HEK293 (cell line): Measurements from ENCODE around the gene TMSB4X.

Source experiments
- CTCF ChIA-PET: fragments of 350-600 bp; formaldehyde crosslinking; extraction: SDS; loops from one replicate; lab custom pipeline; 2021; ENCODE audit warnings: antibody characterized with exemption; lab: Yijun Ruan, JAX
- POLR2A ChIA-PET: fragments of 300-600 bp; formaldehyde crosslinking; extraction: SDS; loops from one replicate; lab custom pipeline; 2020; ENCODE audit warnings: antibody characterized with exemption, inconsistent platforms; lab: Yijun Ruan, JAX
- H3K27ac ChIP-seq: fragments of 200-500 bp; sonication (Bioruptor generic); 2 replicates; pipeline ENCODE4 v1.5.1; 2014; ENCODE audit warnings: low read depth, low read length, control low read depth, inconsistent platforms; ENCODE audit errors: extremely low read depth
- H3K36me3 ChIP-seq, 2 experiments: fragments of 200-500 bp in 1 of 2; sonication (Bioruptor generic) in 1 of 2; 1 replicate in 1 of 2; 2 replicates in 1 of 2; pipeline ENCODE4 v1.5.1; 2014 to 2017; ENCODE audit warnings: inconsistent platforms in 2 of 2, low read length in 2 of 2; ENCODE audit not compliant: control insufficient read depth in 2 of 2, insufficient read depth in 1 of 2
- H3K4me1 ChIP-seq: fragments of 200-500 bp; sonication (Bioruptor generic); 2 replicates; pipeline ENCODE4 v1.5.1; 2014; ENCODE audit warnings: mild to moderate bottlenecking, low read length, inconsistent platforms; ENCODE audit not compliant: control insufficient read depth, insufficient read depth
- H3K4me3 ChIP-seq: 2 replicates; pipeline ENCODE4 v1.5.1; 2011; ENCODE audit warnings: low read depth, mild to moderate bottlenecking, control low read depth, low read length, moderate library complexity
- H3K9me3 ChIP-seq: fragments of 200-500 bp; sonication (Bioruptor generic); 2 replicates; pipeline ENCODE4 v1.5.1; 2014; ENCODE audit warnings: low read depth, low read length, inconsistent platforms; ENCODE audit not compliant: control insufficient read depth, insufficient read depth
- FEZF1 ChIP-seq: fragments of 450-650 bp; formaldehyde crosslinking; IDR thresholded peaks from 2 replicates; pipeline ENCODE4 v1.5.1; 2016; ENCODE audit warnings: missing biosample characterization, missing genetic modification characterization
- GLIS2 ChIP-seq: fragments of 450-650 bp; formaldehyde crosslinking; IDR thresholded peaks from 2 replicates; pipeline ENCODE4 v1.5.1; 2016; ENCODE audit warnings: missing biosample characterization, missing genetic modification characterization
- HOXD13 ChIP-seq: sonication (generic); formaldehyde crosslinking; IDR thresholded peaks from 2 replicates; pipeline ENCODE4 v1.8.0; 2022; ENCODE audit warnings: missing genetic modification reagents, borderline replicate concordance
- KLF16 ChIP-seq: fragments of 450-650 bp; formaldehyde crosslinking; IDR thresholded peaks from 2 replicates; pipeline ENCODE4 v1.5.1; 2017; ENCODE audit warnings: missing biosample characterization, missing genetic modification characterization
- MEIS1 ChIP-seq: sonication (generic); formaldehyde crosslinking; IDR thresholded peaks from 2 replicates; pipeline ENCODE4 v1.8.1; 2022; ENCODE audit warnings: missing genetic modification reagents, mild to moderate bottlenecking, borderline replicate concordance
- MZF1 ChIP-seq: fragments of 450-650 bp; formaldehyde crosslinking; IDR thresholded peaks from 2 replicates; pipeline ENCODE4 v1.5.1; 2017; ENCODE audit warnings: missing biosample characterization, missing genetic modification characterization, borderline replicate concordance
- YY1 ChIP-seq: fragments of 450-650 bp; formaldehyde crosslinking; IDR thresholded peaks from 2 replicates; pipeline ENCODE4 v1.5.1; 2018; ENCODE audit warnings: missing biosample characterization, missing genetic modification characterization
- ZBTB21 ChIP-seq: fragments of 450-650 bp; formaldehyde crosslinking; IDR thresholded peaks from 2 replicates; pipeline ENCODE4 v1.5.1; 2017; ENCODE audit warnings: missing biosample characterization, missing genetic modification characterization
- ZFHX2 ChIP-seq: fragments of 450-650 bp; formaldehyde crosslinking; conservative IDR thresholded peaks from 2 replicates; pipeline ENCODE4 v1.5.1; 2016; ENCODE audit warnings: missing biosample characterization, missing genetic modification characterization
- ZFP69B ChIP-seq: fragments of 450-650 bp; formaldehyde crosslinking; IDR thresholded peaks from 2 replicates; pipeline ENCODE4 v1.5.1; 2016; ENCODE audit warnings: missing biosample characterization, missing genetic modification characterization
- ZNF16 ChIP-seq: fragments of 450-650 bp; formaldehyde crosslinking; IDR thresholded peaks from 2 replicates; pipeline ENCODE4 v1.5.1; 2016; ENCODE audit warnings: low read depth, missing biosample characterization, missing genetic modification characterization
- ZNF174 ChIP-seq: fragments of 450-650 bp; formaldehyde crosslinking; IDR thresholded peaks from 2 replicates; pipeline ENCODE4 v1.5.0; 2017; ENCODE audit warnings: missing biosample characterization, mild to moderate bottlenecking, missing genetic modification characterization
- ZNF175 ChIP-seq: fragments of 450-650 bp; formaldehyde crosslinking; IDR thresholded peaks from 2 replicates; pipeline ENCODE4 v1.5.1; 2016; ENCODE audit warnings: missing biosample characterization, missing genetic modification characterization
- ZNF2 ChIP-seq: fragments of 450-650 bp; formaldehyde crosslinking; IDR thresholded peaks from 2 replicates; pipeline ENCODE4 v1.5.1; 2016; ENCODE audit warnings: missing biosample characterization, missing genetic modification characterization
- ZNF274 ChIP-seq, 2 experiments: fragments of 200-500 bp in 1 of 2; fragments of 450-650 bp in 1 of 2; sonication (Bioruptor generic) in 1 of 2; formaldehyde crosslinking in 1 of 2; IDR thresholded peaks; 2 replicates each; pipeline versions ENCODE4 v1.5.1 to v1.6.1; 2014 to 2016; ENCODE audit warnings: borderline replicate concordance in 1 of 2, inconsistent platforms in 1 of 2, low read length in 1 of 2, missing biosample characterization in 1 of 2, missing genetic modification characterization in 1 of 2
- ZNF350 ChIP-seq: fragments of 450-650 bp; formaldehyde crosslinking; IDR thresholded peaks from 2 replicates; pipeline ENCODE4 v1.5.0; 2017; ENCODE audit warnings: missing biosample characterization, mild to moderate bottlenecking, missing genetic modification characterization
- ZNF510 ChIP-seq: fragments of 450-650 bp; formaldehyde crosslinking; IDR thresholded peaks from 2 replicates; pipeline ENCODE4 v1.5.1; 2018; ENCODE audit warnings: mild to moderate bottlenecking, missing genetic modification characterization, missing biosample characterization; ENCODE audit not compliant: insufficient replicate concordance
- ZNF560 ChIP-seq: fragments of 450-650 bp; formaldehyde crosslinking; IDR thresholded peaks from 2 replicates; pipeline ENCODE4 v1.5.1; 2017; ENCODE audit warnings: missing biosample characterization, missing genetic modification characterization, borderline replicate concordance
- ZNF660 ChIP-seq: fragments of 450-650 bp; IDR thresholded peaks from 2 replicates; pipeline ENCODE4 v1.5.1; 2018; ENCODE audit warnings: missing biosample characterization, mild to moderate bottlenecking, missing genetic modification characterization
- ZNF701 ChIP-seq: fragments of 450-650 bp; formaldehyde crosslinking; IDR thresholded peaks from 2 replicates; pipeline ENCODE4 v1.5.1; 2016; ENCODE audit warnings: missing biosample characterization, missing genetic modification characterization
- ZNF837 ChIP-seq: fragments of 450-650 bp; formaldehyde crosslinking; IDR thresholded peaks from 2 replicates; pipeline ENCODE4 v1.5.1; 2016; ENCODE audit warnings: missing biosample characterization, missing genetic modification characterization
- TF ChIP-seq, protein P1 (sequence below): fragments of 450-650 bp; formaldehyde crosslinking; IDR thresholded peaks from 2 replicates; pipeline ENCODE4 v1.5.1; 2016; ENCODE audit warnings: missing biosample characterization, missing genetic modification characterization
- TF ChIP-seq, protein P2 (sequence below): fragments of 450-650 bp; formaldehyde crosslinking; IDR thresholded peaks from 2 replicates; pipeline ENCODE4 v1.5.1; 2016; ENCODE audit warnings: missing biosample characterization, missing genetic modification characterization
- TF ChIP-seq, protein P3 (sequence below): fragments of 450-650 bp; IDR thresholded peaks from 2 replicates; pipeline ENCODE4 v1.5.1; 2018; ENCODE audit warnings: missing biosample characterization, missing genetic modification characterization
- TF ChIP-seq, protein P4 (sequence below): fragments of 450-650 bp; formaldehyde crosslinking; IDR thresholded peaks from 2 replicates; pipeline ENCODE4 v1.5.1; 2016; ENCODE audit warnings: missing biosample characterization, missing genetic modification characterization
- TF ChIP-seq, protein P5 (sequence below): fragments of 450-650 bp; formaldehyde crosslinking; conservative IDR thresholded peaks from 2 replicates; pipeline ENCODE4 v1.5.1; 2016; ENCODE audit warnings: low read depth, missing biosample characterization, missing genetic modification characterization

TMSB4X gene

DNA sequence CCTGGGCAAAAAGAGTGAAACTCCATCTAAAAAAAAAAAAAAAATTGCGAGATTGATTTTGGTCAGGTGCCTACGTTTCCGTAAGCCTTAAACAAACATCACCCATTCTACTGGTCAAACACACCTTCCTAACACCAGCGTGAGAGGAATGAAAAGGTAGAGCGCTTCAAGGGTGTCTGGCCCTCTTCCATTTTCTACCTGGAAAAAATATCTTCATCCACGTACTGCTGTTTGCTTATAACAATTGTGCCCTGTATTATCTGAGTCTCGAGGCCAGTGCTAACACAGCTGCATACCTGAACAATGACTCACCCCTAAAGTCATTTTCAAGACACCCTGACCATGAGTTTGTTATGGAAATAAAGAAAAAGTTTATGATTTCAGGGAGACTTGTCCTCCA, 13.9 kb downstream of the TMSB4X start:
- Histone ChIP-seq H3K9me3 (no peaks in the 10 kb centered on the region), H3K27ac (no peak overlapping the region), H3K36me3 (no peaks in the 10 kb centered on the region)
- POLR2A ChIA-PET = interaction anchor here (1.1 kb wide), 1 partner anchor 14 kb away, joined by 3 read pairs; the partner anchor contains the start of gene TMSB4X
- TF ChIP-seq, protein P1, sequence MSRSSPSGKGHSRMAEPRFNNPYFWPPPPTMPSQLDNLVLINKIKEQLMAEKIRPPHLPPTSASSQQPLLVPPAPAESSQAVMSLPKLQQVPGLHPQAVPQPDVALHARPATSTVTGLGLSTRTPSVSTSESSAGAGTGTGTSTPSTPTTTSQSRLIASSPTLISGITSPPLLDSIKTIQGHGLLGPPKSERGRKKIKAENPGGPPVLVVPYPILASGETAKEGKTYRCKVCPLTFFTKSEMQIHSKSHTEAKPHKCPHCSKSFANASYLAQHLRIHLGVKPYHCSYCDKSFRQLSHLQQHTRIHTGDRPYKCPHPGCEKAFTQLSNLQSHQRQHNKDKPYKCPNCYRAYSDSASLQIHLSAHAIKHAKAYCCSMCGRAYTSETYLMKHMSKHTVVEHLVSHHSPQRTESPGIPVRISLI (tag by site-specific recombination) = no peak
- no peak for TF ChIP-seq ZNF560 (tag by site-specific recombination)
- no peak for TF ChIP-seq HOXD13 (CRISPR knock-in tag)
- TF ChIP-seq MEIS1 (CRISPR knock-in tag) = no peak
- TF ChIP-seq ZBTB21 = no peak
- no peak for TF ChIP-seq FEZF1
- no peak for TF ChIP-seq ZNF837 (tag by site-specific recombination)
- TF ChIP-seq, protein P2, sequence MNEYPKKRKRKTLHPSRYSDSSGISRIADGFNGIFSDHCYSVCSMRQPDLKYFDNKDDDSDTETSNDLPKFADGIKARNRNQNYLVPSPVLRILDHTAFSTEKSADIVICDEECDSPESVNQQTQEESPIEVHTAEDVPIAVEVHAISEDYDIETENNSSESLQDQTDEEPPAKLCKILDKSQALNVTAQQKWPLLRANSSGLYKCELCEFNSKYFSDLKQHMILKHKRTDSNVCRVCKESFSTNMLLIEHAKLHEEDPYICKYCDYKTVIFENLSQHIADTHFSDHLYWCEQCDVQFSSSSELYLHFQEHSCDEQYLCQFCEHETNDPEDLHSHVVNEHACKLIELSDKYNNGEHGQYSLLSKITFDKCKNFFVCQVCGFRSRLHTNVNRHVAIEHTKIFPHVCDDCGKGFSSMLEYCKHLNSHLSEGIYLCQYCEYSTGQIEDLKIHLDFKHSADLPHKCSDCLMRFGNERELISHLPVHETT (tag by site-specific recombination) = no peak
- no peak for TF ChIP-seq ZNF175
- TF ChIP-seq, protein P3, sequence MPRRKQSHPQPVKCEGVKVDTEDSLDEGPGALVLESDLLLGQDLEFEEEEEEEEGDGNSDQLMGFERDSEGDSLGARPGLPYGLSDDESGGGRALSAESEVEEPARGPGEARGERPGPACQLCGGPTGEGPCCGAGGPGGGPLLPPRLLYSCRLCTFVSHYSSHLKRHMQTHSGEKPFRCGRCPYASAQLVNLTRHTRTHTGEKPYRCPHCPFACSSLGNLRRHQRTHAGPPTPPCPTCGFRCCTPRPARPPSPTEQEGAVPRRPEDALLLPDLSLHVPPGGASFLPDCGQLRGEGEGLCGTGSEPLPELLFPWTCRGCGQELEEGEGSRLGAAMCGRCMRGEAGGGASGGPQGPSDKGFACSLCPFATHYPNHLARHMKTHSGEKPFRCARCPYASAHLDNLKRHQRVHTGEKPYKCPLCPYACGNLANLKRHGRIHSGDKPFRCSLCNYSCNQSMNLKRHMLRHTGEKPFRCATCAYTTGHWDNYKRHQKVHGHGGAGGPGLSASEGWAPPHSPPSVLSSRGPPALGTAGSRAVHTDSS (tag by site-specific recombination) = no peak
- TF ChIP-seq MZF1 (tag by site-specific recombination) = no peak
- no peak for TF ChIP-seq ZNF174 (tag by site-specific recombination)
- TF ChIP-seq ZNF510 (tag by site-specific recombination) = no peak
- no peak for TF ChIP-seq ZFHX2 (tag by site-specific recombination)
- TF ChIP-seq, protein P4, sequence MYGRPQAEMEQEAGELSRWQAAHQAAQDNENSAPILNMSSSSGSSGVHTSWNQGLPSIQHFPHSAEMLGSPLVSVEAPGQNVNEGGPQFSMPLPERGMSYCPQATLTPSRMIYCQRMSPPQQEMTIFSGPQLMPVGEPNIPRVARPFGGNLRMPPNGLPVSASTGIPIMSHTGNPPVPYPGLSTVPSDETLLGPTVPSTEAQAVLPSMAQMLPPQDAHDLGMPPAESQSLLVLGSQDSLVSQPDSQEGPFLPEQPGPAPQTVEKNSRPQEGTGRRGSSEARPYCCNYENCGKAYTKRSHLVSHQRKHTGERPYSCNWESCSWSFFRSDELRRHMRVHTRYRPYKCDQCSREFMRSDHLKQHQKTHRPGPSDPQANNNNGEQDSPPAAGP (tag by site-specific recombination) = no peak
- no peak for TF ChIP-seq GLIS2 (tag by site-specific recombination)
- TF ChIP-seq ZNF274 (IDR thresholded peaks at IDR 0.05; ENCODE audit: low read length) = no peak
- no peak for TF ChIP-seq ZNF274 (tag by site-specific recombination; IDR thresholded peaks at IDR 0.05; ENCODE audit: borderline replicate concordance)
- TF ChIP-seq ZNF701 (tag by site-specific recombination) = no peak
- TF ChIP-seq ZNF16 (tag by site-specific recombination) = no peak
- TF ChIP-seq, all 188 proteins: peak for 0
- Histone ChIP-seq H3K4me1 (peaks cover 11% of the 10 kb centered on the region), H3K4me3 (no peak overlapping the region)
- CTCF ChIA-PET = interaction anchor here (1.2 kb wide), 1 partner anchor 42 kb away, joined by 4 read pairs; no protein-coding TSS in a partner anchor

DNA sequence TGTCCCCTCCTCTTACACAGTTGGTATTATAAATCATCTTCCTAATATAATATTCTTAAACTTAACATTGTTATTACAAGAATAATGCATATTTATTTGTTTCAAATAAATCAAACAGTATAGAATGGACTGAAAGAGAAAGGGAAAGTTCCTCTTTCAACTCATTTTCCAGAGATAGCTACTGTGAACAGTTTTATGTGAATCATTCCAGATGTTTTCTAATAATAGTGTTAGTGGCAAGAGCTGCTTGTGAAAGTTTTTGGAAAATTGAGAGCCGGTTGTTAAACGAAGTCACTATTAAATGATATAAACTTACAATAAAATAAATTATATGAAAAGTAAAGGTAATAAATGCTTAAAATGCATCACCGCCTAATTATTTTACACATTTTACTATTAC, 14.6 kb downstream of the TMSB4X start:
- H3K36me3 ChIP-seq = no peaks in the 10 kb centered on the region
- H3K9me3 ChIP-seq = no peaks in the 10 kb centered on the region
- peaks cover 17% of the 10 kb centered on the region for H3K4me1 ChIP-seq
- H3K4me3 ChIP-seq = no peak overlapping the region
- CTCF ChIA-PET = interaction anchor here (1.2 kb wide), 1 partner anchor 43 kb away, joined by 4 read pairs; no protein-coding TSS in a partner anchor
- POLR2A ChIA-PET = interaction anchor here (1.1 kb wide), 1 partner anchor 15 kb away, joined by 3 read pairs; the partner anchor contains the start of gene TMSB4X
- no peak overlapping the region for H3K27ac ChIP-seq
- TF ChIP-seq ZBTB21 = no peak
- TF ChIP-seq ZNF660 = no peak
- no peak for TF ChIP-seq ZNF350 (tag by site-specific recombination)
- no peak for TF ChIP-seq KLF16 (tag by site-specific recombination)
- TF ChIP-seq, protein P5, sequence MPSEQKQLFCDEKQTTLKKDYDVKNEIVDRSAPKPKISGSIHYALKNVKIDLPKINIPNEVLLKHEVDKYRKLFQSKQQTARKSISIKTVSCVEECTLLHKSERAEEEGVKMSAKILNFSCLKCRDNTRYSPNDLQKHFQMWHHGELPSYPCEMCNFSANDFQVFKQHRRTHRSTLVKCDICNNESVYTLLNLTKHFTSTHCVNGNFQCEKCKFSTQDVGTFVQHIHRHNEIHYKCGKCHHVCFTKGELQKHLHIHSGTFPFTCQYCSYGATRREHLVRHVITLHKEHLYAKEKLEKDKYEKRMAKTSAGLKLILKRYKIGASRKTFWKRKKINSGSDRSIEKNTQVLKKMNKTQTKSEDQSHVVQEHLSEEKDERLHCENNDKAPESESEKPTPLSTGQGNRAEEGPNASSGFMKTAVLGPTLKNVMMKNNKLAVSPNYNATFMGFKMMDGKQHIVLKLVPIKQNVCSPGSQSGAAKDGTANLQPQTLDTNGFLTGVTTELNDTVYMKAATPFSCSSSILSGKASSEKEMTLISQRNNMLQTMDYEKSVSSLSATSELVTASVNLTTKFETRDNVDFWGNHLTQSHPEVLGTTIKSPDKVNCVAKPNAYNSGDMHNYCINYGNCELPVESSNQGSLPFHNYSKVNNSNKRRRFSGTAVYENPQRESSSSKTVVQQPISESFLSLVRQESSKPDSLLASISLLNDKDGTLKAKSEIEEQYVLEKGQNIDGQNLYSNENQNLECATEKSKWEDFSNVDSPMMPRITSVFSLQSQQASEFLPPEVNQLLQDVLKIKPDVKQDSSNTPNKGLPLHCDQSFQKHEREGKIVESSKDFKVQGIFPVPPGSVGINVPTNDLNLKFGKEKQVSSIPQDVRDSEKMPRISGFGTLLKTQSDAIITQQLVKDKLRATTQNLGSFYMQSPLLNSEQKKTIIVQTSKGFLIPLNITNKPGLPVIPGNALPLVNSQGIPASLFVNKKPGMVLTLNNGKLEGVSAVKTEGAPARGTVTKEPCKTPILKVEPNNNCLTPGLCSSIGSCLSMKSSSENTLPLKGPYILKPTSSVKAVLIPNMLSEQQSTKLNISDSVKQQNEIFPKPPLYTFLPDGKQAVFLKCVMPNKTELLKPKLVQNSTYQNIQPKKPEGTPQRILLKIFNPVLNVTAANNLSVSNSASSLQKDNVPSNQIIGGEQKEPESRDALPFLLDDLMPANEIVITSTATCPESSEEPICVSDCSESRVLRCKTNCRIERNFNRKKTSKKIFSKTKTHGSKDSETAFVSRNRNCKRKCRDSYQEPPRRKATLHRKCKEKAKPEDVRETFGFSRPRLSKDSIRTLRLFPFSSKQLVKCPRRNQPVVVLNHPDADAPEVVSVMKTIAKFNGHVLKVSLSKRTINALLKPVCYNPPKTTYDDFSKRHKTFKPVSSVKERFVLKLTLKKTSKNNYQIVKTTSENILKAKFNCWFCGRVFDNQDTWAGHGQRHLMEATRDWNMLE (tag by site-specific recombination) = no peak
- TF ChIP-seq ZNF2 (tag by site-specific recombination) = no peak
- TF ChIP-seq YY1 = no peak
- no peak for TF ChIP-seq ZFP69B (tag by site-specific recombination)
